Measurements from ENCODE around the gene MOCOS. TPM values are rescaled to one million over a fixed set of nuclear protein-coding genes. Genes with fewer than 3 reads are reported as not detected.

Gene MOCOS, protein sequence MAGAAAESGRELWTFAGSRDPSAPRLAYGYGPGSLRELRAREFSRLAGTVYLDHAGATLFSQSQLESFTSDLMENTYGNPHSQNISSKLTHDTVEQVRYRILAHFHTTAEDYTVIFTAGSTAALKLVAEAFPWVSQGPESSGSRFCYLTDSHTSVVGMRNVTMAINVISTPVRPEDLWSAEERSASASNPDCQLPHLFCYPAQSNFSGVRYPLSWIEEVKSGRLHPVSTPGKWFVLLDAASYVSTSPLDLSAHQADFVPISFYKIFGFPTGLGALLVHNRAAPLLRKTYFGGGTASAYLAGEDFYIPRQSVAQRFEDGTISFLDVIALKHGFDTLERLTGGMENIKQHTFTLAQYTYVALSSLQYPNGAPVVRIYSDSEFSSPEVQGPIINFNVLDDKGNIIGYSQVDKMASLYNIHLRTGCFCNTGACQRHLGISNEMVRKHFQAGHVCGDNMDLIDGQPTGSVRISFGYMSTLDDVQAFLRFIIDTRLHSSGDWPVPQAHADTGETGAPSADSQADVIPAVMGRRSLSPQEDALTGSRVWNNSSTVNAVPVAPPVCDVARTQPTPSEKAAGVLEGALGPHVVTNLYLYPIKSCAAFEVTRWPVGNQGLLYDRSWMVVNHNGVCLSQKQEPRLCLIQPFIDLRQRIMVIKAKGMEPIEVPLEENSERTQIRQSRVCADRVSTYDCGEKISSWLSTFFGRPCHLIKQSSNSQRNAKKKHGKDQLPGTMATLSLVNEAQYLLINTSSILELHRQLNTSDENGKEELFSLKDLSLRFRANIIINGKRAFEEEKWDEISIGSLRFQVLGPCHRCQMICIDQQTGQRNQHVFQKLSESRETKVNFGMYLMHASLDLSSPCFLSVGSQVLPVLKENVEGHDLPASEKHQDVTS
- total RNA-seq (2014; rRNA removed; shearing (Covaris generic)) (not detected in 2 replicates), total RNA-seq (2022) (not detected in 2 replicates), Bru-seq, nascent RNA (percentile 10 among the genes with signal in this experiment), BruChase-seq, experiment 1, labeled RNA remaining after a 6-hour chase (percentile 15 among the genes with signal in this experiment), BruChase-seq, experiment 2, labeled RNA remaining after a 2-hour chase (percentile 14 among the genes with signal in this experiment)
- long read RNA-seq = 0 reads

DNA sequence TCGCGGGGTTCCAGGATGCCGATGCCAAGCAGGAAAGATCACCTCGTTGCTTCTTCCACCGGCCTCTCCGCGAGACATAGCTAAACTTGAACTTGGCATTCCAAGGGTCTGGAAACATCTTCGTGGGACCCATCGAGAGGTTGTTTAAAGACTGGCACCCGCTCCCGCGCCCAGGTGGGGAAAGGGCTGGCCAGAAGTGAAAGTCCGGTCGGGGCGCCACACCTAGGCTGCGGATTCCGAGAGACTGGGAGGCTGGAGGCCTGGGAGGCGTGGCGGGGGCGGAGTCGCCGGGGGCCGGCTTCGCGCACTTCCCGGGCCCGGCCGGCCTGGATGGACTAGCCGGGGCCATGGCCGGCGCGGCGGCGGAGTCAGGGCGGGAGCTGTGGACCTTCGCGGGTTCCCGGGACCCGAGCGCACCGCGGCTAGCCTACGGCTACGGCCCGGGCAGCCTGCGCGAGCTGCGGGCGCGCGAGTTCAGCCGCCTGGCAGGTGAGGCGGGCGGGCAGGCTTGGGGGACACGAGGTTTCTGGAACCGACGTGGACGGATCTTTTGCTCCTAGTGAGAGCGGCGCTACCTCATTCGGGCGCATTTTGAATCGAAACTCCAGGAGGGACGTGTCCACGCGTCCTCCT is at the start of gene MOCOS:
MOCOS (plus strand) TSS at position 305 of the 633 bp plus-strand sequence; CDS start at position 348, 43 bp downstream.
- no peaks in the 10 kb centered on the region for H3K79me2 ChIP-seq (ENCODE audit: insufficient read depth, low read depth, low read length)
- POLR2A ChIA-PET = interaction anchor here (0.6 kb wide), 1 partner anchor 158 kb away, joined by 4 read pairs; no protein-coding TSS in a partner anchor
- TF ChIP-seq CTCF (conservative IDR thresholded peaks at IDR 0.05; ENCODE audit: low read length) (no peak), EZH2phosphoT487 (IDR thresholded peaks at IDR 0.05; ENCODE audit: borderline replicate concordance, low read depth, low read length) (no peak)
- no peak for DNase-seq (ENCODE audit: low spot score)
- no peaks in the 10 kb centered on the region for H3K36me3 ChIP-seq (ENCODE audit: insufficient read depth, low read length)
- H3K4me3 ChIP-seq (ENCODE audit: low read depth, low read length, poor library complexity, severe bottlenecking) = no peak within 1 kb of the TSS
- peak within 1 kb of the TSS; percentile 42; the same call in 1 of the 2 replicates for H3K4me2 ChIP-seq (ENCODE audit: low read length)
- CTCF ChIA-PET (ENCODE audit: unreplicated experiment) = no interaction called here
- no peaks in the 10 kb centered on the region for H3K9me3 ChIP-seq (ENCODE audit: low read length)
- no peak within 1 kb of the TSS for H3K27ac ChIP-seq (ENCODE audit: low read depth, low read length, poor library complexity, severe bottlenecking)
- no TSS peak for BruUV-seq (replicated peaks)
- intact Hi-C loops (cut with micrococcal nuclease; ENCODE audit: unreplicated experiment) = no loop called here
- no peaks in the 10 kb centered on the region for H3K4me1 ChIP-seq (ENCODE audit: insufficient read depth, low read length, poor library complexity, severe bottlenecking)
- H3K9me2 ChIP-seq (ENCODE audit: insufficient read depth, low read length) = no peaks in the 10 kb centered on the region
- H2AFZ ChIP-seq (ENCODE audit: low read length) = no peak within 1 kb of the TSS
- H4K20me1 ChIP-seq (ENCODE audit: insufficient read depth, low read length) = no peaks in the 10 kb centered on the region

- H3K36me3 ChIP-seq (ENCODE audit: insufficient read depth, low read length) = peaks cover 67% of the 10 kb centered on the region
- H3K4me1 ChIP-seq (ENCODE audit: insufficient read depth, low read length, poor library complexity, severe bottlenecking) = no peaks in the 10 kb centered on the region
- 0 out of 2 replicates have a peak, but pooled peaks cover 7% of the 10 kb centered on the region for H3K79me2 ChIP-seq (ENCODE audit: insufficient read depth, low read depth, low read length)
- intact Hi-C loops (cut with micrococcal nuclease; ENCODE audit: unreplicated experiment) = no loop called here
- no peak overlapping the region for H3K4me3 ChIP-seq (ENCODE audit: low read depth, low read length, poor library complexity, severe bottlenecking)
- H3K9me3 ChIP-seq (ENCODE audit: low read length) = no peaks in the 10 kb centered on the region
- DNase-seq (ENCODE audit: low spot score) = no peak
- ChIA-PET CTCF (ENCODE audit: unreplicated experiment) (no interaction called here), POLR2A (no interaction called here)
- TF ChIP-seq EZH2phosphoT487 (IDR thresholded peaks at IDR 0.05; ENCODE audit: borderline replicate concordance, low read depth, low read length) (no peak), CTCF (conservative IDR thresholded peaks at IDR 0.05; ENCODE audit: low read length) (no peak)
- H3K9me2 ChIP-seq (ENCODE audit: insufficient read depth, low read length) = no peaks in the 10 kb centered on the region
- no peaks in the 10 kb centered on the region for H4K20me1 ChIP-seq (ENCODE audit: insufficient read depth, low read length)
- H2AFZ ChIP-seq (ENCODE audit: low read length) = no peak overlapping the region
- no peak overlapping the region for H3K4me2 ChIP-seq (ENCODE audit: low read length)
- BruUV-seq (replicated peaks) = no TSS peak
- H3K27ac ChIP-seq (ENCODE audit: low read depth, low read length, poor library complexity, severe bottlenecking) = no peak overlapping the region
Observed at GRCh38 chr18:36139245-36139644, 48.1 kb upstream of the MOCOS start.
